Left ventricle myocardium superior (tissue), 1 donor: ENCODE data around the gene CYSTM1. TPM values are rescaled to one million over a fixed set of nuclear protein-coding genes. Genes with fewer than 3 reads are reported as not detected.
A peak's percentile ranks its signal among the peaks of the same experiment; 100 is the strongest.

ENCODE experiments used
- ATAC-seq: fragments of 200-7000 bp; cut with Tn5 transposase; one replicate; pipeline ENCODE4 v1.9.1; 2020; ENCODE audit warnings: mild to moderate bottlenecking, moderate library complexity
- DNase-seq: peaks from one replicate; pipeline ENCODE4 v3.0.0-alpha.2; 2020
- intact Hi-C: fragments of 100-400 bp; cut with micrococcal nuclease; formaldehyde crosslinking; loops from one replicate; pipeline ENCODE4 v1.11.0; 2022
- total RNA-seq: library from RNA; stranded (reverse); fragmentation: NEBNext Ultra II Directional; extraction: Animal tissue kit (Norgen Biotek cat#: 25700); gene quantifications from one replicate; pipeline ENCODE4 v1.2.1, GENCODE V29; 2021
- donor health status: DM: no; HTN: yes; CAD: no; lungs with severe emphysema.

The CYSTM1 gene
- total RNA-seq, 1 donor from 2014 or later: 58.2 TPM

DNA sequence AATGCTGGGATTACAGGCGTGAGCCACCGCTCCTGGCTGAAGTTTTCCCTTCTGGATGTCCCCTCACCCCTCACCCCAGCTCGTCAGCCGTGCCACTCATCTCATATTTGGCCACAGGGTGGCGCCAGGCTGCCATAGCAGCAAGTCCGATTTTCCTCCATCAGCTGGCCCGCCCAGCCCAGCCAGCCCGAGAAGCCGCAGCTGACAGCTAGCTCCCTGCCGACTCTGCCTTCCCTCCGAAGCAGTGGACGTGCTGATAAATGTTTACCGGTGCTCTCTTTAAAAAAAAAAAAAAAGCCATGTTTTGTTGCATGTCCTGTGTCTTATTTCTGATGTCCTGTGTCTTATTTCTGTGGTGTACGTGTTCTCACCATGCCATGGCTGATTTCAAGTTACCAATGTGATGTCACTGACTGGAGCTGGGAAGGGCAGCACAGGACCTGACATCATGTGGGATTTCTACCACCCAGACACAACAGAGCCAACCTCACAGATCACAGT, 69.6 kb downstream of the CYSTM1 start:
- DNase-seq: peak; percentile 94
- intact Hi-C loops: loop anchor here (2.0 kb wide), 1 partner anchor 102 kb away; the partner anchor contains the start of gene HBEGF
- ATAC-seq: peak; percentile 45

DNA sequence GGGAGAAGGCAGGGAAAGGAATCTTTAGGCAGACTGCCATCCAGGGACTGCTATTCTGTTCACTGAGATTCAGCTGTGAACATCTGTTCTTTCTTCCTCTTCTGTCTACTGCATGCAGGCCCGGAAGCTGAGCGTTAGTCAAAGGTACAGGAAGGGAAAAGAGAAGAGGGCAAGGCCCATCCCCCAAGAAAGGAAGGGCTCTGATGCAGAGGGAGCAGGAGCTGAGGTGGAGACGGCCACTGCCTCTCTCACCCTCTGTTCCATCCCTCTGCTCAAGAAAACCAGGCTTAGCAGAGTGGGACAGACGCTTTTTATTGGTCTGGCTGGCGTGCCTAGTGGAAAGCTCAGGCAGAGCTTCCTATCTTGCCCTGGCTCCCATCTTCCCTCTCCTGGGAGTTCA, 70.4 kb downstream of the CYSTM1 start:
- no peak for DNase-seq
- ATAC-seq: no peak
- intact Hi-C loops: loop anchor here (2.0 kb wide), 1 partner anchor 101 kb away; the partner anchor contains the start of gene HBEGF

DNA sequence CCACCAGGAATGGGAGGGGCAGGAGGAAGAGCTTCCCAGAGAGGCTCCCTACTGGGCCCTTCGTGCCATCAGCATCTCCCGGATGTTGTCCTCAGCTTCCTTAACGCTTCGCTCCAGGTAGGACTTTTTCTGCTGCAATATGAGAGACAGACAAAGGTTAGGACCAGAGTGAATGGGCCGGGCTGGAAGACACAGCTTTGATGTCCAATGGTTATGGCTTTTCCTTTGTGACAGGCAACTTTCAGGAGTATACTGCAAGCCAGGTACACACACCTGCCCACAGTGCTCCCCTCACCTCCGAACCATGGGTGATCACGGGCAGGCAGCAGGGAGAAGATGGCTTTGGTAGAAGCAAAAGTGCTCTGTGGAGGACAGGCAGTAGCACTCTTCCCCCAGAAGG, 70.9 kb downstream of the CYSTM1 start:
- no peak for DNase-seq
- intact Hi-C loops: loop anchor here (2.0 kb wide), 1 partner anchor 101 kb away; the partner anchor contains the start of gene HBEGF
- ATAC-seq: no peak

DNA sequence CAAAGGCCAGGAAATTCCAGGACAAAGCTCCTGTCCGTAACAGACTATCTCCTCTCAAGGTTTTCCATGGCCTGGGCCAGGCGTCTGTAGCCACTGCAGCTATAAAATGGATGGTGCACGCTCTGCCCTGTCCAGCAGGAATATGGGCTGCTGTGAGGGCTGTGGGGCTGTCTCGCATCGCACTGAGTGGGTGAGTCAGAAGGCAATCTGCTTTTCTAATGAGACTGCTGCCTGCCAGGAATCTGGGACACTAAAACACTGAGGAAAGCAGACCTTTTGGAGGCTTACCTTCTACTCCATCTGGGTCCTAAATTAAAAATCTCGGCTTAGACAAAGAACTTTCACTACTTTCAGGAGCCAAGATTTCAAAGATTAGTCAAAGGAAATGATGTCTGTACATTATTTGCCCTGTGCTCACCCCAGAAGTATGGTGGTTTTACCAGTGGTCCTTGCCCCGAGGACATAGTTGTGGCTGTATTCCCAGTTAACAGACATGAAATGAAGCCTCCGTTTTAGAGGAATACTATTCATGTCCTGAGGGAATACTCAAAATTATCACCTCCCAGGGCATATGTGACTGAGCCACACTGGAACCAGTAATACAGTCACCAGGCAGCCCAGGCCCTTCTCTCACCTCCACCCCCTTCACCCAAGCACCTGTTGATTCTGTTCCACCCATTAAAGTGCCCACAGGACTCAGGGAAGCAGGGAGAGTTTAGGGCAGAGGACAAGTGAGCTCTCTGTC, 71.6 kb downstream of the CYSTM1 start:
- intact Hi-C loops: no loop called here
- ATAC-seq (peak; percentile 64), DNase-seq (peak; percentile 68)

DNA sequence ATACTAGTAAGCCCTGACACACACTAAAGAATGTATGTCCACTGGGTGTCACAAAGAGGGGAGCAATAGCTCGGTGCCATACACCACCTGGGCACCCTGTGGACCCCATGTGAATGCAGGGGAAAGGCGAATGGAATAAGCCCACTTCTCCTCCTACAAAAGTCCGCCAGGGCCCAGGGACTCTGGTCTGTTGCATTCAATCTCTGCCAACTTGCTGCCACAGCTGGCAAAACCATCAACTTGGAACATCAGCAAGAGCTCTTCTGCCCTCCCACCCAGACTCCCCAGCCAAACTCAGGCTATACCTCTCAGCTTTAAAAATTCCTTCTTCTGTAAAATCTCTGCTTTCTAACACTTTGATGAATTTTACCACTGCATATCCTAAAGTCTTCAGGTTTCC, 73.4 kb downstream of the CYSTM1 start:
- DNase-seq: no peak
- no peak for ATAC-seq
- intact Hi-C loops: no loop called here

DNA sequence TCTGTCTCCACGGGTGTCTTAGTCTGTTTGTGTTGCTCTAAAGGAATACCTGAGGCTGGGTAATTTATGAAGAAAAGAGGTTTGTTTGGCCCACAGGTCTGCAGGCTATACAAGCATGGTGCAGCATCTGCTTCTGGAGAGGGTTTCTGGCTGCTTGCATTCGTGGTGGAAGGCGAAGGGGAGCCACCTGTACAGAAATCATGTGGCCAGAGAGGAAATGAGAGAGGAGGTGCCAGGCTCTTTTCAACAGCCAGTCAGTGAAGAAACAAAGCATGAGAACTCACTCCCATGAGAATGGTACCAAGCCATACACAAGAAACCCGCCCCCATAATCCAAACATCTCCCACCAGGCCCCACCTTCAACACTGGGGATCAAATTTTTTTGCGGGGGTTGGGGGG, 74.5 kb downstream of the CYSTM1 start:
- ATAC-seq: no peak
- intact Hi-C loops: no loop called here

DNA sequence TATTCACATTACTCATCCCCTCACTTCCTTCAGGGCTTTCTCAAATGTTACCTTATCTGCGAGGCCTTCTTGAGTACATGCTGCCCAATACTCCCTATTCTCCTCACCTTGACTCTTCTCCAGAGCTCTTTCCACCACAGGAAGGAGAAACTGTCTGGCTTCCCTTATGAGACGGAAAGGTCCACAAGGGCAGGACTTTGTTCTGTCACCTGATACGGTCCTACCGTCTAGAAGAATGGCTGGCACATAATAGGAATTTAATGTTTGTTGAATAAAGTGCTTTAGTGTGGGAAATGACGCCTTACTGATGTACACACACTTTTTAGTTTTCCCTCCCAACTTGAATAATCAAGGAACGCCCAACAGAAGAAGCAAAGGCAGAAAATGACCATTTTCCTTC, 75.4 kb downstream of the CYSTM1 start:
- intact Hi-C loops: no loop called here
- DNase-seq: no peak
- no peak for ATAC-seq

More for the DNA sequence above, 74.5 kb downstream of the CYSTM1 start:
- DNase-seq: no peak

DNA sequence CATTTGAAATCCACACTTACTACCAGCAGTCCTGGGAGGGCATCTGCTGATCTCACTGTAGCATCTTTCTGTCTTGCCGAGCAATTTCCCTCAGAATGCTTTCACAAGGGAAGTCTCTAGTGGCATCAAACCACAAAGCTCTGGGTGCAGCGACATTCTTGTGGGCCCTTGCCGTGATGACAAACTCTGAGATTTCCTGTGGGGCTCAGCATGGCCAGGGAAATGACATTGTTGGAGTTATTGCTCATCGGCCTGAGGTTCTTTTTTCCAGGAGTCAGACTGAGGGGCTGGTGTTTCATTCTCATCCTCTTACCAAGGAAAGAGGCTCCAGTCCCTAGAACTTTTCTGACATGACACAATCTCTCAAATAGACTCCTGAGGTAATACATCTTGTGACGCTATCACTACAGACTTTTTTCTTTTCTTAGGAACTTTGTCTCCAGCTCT, 76.6 kb downstream of the CYSTM1 start:
- peak; percentile 9 for ATAC-seq
- intact Hi-C loops: no loop called here
- DNase-seq: no peak

DNA sequence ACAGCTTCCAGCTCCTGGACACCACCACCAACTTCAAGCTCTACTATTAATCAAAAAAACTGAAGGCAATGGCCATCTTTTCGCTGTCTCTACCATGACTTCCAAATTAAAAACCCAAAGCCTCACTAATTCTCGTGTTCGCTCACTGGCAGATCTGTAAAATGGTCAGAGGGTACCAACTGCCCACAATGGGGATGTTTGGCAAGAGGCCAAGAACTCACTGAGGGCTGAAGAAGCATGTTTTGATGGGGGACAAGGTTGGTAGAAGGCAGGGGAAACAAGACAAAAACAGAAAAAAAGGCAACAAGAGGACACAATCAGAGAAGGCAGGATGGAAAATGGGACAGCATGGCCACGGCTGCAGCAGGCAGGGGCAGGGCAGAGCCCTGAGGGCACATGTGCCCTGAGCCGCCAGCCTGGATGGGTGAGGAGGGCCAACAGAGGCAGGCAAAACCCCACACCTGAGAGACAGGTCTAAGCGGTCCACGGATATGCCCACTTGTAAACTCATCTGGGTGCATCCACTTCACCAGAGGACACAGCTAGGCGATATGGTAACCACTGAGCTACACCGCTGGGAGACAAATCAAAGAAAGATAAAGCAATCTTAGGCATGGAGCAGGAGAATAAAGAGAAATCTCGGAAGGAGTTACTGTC, 77.6 kb downstream of the CYSTM1 start:
- ATAC-seq (no peak), DNase-seq (no peak)
- intact Hi-C loops: no loop called here

DNA sequence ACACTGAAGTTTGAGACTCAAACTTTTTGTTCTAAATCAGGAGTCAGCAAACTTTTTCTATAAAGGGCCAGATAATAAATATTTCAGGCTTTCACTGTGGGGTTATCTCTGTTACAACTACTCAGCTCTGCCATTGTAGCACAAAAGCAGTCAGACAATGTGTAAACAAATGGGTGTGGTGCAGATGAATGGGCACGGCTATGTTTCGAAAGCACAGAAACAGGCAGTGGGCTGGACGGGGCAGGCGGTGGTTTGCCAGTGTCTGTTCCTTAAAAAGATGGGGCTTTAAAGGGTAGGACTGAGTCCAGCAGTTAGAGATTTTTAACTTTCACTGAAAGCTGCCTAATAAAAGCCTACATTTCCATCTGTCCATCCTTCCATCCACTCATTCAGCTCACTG, 79.0 kb downstream of the CYSTM1 start:
- peak; percentile 32 for ATAC-seq
- intact Hi-C loops: no loop called here
- no peak for DNase-seq

DNA sequence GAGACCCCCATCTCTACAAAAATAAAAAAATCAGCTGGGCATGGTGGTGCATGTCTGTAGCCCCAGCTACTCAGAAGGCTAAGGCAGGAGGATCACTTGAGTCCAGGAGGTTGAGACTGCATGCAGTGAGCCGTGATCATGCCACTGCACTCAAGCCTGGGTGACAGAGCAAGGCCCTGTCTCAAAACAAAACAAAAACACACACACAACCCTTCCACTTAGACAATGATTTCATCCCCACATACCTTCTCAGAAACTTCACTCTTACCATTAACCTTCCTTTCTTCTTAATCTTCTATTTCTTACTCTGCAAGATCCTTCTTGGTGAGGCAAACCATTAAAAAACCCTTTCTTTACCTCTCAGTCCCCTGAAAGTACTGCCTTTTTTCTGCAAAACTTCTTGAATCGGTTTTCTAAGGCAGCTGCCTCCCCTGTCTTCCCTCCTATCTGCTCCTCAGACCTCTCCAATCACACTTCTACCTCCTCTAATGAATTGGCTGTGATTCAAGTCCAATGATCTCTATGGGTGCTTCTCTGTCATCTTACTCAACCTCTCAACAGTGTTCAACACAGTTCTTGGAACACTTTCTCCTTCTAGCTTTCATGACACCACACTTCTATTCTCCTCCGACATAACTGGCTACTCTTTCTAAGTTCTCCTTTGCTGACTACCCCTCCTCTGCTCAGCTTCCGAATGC, 80.6 kb downstream of the CYSTM1 start:
- DNase-seq (no peak), ATAC-seq (no peak)
- intact Hi-C loops: no loop called here

DNA sequence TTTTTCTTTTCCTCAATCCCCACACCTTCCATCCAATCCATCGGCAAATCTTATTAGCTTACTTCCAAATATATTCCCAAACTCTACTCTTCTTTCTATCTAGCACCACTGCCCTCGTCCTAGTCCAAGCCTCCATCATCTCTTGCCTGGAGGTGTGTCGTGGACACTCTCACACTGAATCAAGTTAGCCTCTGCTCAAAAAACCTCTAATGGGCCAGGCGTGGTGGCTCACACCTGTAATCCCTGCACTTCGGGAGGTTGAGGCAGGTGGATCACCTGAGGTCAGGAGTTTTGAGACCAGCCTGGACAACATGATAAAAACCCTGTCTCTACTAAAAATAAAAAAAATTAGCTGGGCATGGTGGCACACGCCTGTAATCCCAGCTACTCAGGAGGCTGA, 81.7 kb downstream of the CYSTM1 start:
- DNase-seq (no peak), ATAC-seq (no peak)
- intact Hi-C loops: no loop called here

DNA sequence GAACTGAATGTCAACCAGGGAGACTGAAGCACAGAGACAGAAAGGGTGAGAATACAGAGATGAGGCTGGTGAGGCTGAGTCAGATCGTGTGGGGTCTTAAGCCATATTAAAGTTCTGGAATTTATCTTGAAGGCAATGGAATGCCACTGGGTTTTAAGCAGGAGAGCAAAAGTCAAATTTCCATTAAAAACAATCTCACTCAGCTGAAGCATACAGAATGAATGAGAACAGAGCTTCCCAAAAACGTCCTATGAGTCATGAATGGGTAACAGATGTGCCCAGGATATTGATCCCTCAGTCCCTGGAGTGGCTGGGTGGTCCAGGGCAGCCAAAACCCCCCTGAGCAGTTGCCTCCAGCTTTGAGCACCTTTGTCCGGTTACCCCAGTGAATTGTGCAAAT, 83.0 kb downstream of the CYSTM1 start:
- intact Hi-C loops: no loop called here
- DNase-seq (no peak), ATAC-seq (no peak)

DNA sequence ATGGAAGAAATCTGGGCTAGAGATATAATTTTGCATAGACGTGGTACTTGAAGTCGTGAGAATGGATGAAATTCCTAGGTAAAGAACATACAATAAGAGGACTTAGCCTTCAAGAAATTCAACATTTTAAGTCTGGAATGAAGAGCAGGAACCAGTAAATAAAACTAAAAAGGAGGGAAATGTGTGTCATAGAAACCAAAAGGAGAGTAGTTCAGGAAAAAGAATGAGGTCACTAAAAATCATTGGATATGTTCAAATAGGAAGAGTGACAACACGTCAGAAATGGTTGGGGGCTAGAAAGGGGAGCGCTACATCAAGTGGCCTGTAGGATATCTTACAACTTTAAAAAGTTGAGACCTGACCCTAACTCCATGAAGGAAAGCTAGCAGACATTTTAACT, 83.9 kb downstream of the CYSTM1 start:
- ATAC-seq (no peak), DNase-seq (no peak)
- intact Hi-C loops: no loop called here

DNA sequence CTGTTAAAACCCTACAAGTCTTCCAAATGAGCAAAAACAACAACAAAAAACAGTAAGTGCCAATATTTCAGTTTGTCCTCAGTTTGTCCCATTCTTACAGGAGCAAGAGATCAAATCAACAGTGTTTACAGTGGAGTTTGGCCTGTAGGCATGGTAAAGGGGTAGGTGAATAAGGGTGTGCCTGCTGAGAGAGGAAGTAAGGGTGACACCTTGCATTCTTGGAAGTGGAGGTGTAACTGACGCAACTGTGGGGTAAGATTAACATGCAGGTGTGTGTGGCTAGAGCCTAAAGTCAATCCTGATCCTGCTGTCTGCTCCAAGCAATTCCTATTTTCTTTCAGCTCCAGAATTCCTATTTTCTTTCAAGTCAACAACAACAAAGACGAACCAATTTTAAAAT, 84.5 kb downstream of the CYSTM1 start:
- intact Hi-C loops: no loop called here
- DNase-seq (no peak), ATAC-seq (no peak)

DNA sequence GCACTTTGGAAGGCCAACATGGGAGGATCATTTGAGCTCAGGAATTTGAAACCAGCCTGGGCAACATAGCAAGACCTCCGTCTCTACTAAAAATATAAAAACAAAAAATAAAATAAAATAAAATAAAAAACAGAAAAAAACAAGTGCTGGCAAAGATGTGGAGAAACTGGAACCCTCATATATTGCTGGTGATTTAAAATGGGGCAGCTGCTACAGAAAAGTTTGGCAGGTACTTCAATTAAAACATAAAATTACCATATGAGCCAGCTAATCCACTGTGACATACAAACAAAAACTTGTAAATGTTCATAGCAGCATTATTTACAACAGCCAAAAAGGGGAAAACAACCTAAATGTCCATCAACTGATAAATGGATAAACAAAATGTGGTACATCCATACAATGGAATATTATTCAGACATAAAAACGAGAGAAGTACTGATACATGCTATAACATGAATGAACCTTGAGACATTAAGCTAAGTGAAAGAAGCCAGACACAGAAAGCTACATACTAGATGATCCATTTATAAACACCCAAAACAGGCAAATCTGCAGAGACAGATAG, 85.2 kb downstream of the CYSTM1 start:
- no peak for DNase-seq
- no peak for ATAC-seq
- intact Hi-C loops: no loop called here

DNA sequence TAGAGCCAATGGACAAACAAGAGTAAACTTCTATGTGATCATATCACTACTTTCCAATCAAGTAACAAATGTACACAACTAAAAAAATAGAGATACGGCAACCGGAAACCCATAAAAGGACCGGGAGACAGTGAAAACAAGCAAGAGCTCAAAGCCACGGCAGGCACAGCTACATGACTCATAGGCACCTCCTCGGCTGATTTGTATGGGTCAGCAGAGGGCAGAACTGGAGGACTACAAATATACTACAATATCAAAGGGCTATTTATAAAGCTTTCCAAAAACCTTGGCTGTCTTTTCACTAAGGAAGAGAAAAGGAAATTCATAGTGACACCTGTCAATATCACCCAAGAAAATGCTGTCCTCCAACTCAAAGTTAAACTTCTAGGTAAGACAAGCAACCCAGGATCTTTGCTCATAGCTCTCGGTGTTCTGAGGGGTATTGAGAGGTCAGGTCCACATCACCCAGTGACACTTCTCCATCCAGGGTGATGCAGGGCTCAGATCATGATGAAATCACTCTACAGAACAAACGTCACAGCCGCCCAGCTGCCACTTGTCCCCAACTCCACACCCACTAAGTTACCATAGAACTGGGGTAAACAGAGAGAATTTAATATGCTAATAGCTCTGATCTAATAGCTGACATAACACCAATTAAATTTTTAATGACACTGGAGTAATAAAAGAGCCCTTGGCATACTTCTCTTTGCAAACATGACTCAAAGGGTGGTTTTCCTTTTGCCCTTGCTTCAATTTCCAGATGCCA, 86.6 kb downstream of the CYSTM1 start:
- ATAC-seq (peak; percentile 95), DNase-seq (peak; percentile 72)
- intact Hi-C loops: no loop called here

DNA sequence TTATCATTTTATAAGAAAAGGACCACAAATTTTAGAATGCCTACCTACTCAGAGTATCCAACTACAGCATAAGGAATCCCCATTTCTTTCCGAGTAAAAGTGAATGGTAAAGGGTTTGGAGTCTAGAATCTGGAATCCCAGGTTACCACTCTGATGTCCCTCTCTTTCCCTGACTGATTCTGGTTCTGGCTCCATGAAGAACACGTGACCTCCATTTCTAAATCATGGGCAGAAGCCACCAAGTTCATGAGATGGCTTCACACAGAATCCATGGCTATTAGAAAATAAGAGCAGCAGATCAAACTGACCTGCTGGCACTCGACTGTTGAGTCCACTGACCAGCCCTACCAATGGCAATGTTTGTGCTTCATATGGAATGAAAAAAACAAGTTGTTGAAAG, 87.2 kb downstream of the CYSTM1 start:
- no peak for DNase-seq
- ATAC-seq: no peak
- intact Hi-C loops: no loop called here

DNA sequence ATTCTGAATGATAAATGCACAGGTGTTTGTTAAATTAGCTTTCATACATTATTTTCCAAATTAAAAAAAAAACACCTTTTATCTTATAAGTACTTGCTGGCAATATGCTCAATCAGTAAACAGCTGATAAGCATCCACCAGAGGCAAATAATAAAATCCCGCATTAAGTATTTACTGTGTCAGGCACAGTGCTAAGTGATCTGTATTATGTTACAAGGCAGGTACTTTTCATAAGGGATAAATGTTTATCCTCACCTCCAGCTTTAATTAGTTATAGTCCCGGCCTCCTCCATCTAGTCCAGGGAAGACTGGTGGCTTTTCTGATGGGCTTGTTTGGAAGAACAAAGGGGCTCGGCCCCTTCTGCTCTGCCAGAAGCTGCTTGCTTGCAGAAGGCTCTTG, 87.9 kb downstream of the CYSTM1 start:
- no peak for DNase-seq
- ATAC-seq: no peak
- intact Hi-C loops: no loop called here
